Measurements from ENCODE around the gene PLA2G4B. TPM values are rescaled to one million over a fixed set of nuclear protein-coding genes. Genes with fewer than 3 reads are reported as not detected.

The PLA2G4B gene
- total and polyA plus RNA-seq, 9 of the 15 experiments (the other 6 are each of a cell fraction or from before 2014, with no cell fraction given), result 0.07 to 6.1 (median 2.8) TPM

GRCh38 chr15:41892621-41893421, 54.2 kb downstream of the PLA2G4B start (continued):
- no peak for TF ChIP-seq TFE3 (CRISPR knock-in tag; IDR thresholded peaks at IDR 0.05)
- TF ChIP-seq BRCA1 (IDR thresholded peaks at IDR 0.05), result no peak
- no peak for TF ChIP-seq BRCA1 (CRISPR knock-in tag; IDR thresholded peaks at IDR 0.05)
- TF ChIP-seq ZNF347 (CRISPR knock-in tag; IDR thresholded peaks at IDR 0.05; ENCODE audit: low read depth), result no peak
- no peak for TF ChIP-seq SMARCA5 (IDR thresholded peaks at IDR 0.05)
- TF ChIP-seq ARID2 (IDR thresholded peaks at IDR 0.05), result no peak
- TF ChIP-seq BHLHE40 (IDR thresholded peaks at IDR 0.05; ENCODE audit: low read length), result no peak
- no peak for TF ChIP-seq PHB2 (IDR thresholded peaks at IDR 0.05; ENCODE audit: low read depth)
- no peak for TF ChIP-seq SRSF3 (IDR thresholded peaks at IDR 0.05; ENCODE audit: insufficient read depth, low read length)
- no peak for TF ChIP-seq HDAC1 (IDR thresholded peaks at IDR 0.05)
- TF ChIP-seq ZNF644 (tag; IDR thresholded peaks at IDR 0.05; ENCODE audit: low read depth), result no peak
- TF ChIP-seq HCFC1 (IDR thresholded peaks at IDR 0.05; ENCODE audit: low read depth, low read length), result no peak
- TF ChIP-seq SMAD1 (IDR thresholded peaks at IDR 0.05; ENCODE audit: low read depth, low read length, partially characterized antibody), result no peak
- no peak for TF ChIP-seq ZNF511 (CRISPR knock-in tag; IDR thresholded peaks at IDR 0.05)

Measured in K562 (cell line).